NCI-H2196 (cell line): ENCODE data around the gene FOXJ3.
A peak's percentile ranks its signal among the peaks of the same experiment; 100 is the strongest.

Source experiments
- DNase-seq: peaks from one replicate; lab custom pipeline; 2025; ENCODE audit not compliant: unreplicated experiment; lab: John Stamatoyannopoulos, UW

FOXJ3 gene

DNA sequence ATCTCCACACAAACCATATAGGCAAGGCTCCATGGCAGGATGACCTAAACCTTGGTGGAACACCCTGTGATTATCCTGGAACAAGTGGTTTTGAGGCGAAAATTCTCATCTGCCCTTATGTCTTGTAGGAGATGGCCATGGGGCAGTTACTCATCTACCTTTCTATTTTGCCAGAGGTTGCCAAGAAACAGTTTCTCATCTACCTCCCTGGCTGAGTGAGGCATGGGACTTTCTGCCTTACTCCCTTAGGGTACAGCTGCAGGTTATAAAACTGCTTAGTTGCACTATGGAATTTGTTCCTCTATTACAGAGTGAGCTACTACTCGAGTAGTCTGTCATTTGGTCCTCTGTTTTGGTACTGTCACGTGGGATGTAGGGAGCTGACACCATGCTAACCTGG is 139.2 kb downstream of the FOXJ3 start:
- no peak for DNase-seq

DNA sequence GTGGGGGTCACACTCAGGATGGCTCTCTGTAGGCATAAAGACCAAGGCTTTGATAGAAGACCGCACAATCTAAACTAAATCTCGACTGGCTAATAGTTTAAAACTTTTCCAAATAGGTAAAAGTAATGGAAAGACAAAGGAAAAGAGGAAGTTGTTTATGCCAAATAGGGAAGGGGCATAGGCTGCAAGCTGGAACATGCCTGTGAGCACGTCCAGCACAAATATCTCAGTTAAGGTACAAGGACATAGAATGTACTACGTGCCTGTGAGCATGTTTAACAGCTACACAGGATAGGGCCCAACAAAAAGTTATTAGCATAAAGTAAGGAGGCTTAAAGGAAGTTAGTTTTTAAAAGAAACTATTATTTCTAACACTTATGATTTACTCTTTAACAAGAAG is 142.9 kb downstream of the FOXJ3 start:
- DNase-seq = no peak

DNA sequence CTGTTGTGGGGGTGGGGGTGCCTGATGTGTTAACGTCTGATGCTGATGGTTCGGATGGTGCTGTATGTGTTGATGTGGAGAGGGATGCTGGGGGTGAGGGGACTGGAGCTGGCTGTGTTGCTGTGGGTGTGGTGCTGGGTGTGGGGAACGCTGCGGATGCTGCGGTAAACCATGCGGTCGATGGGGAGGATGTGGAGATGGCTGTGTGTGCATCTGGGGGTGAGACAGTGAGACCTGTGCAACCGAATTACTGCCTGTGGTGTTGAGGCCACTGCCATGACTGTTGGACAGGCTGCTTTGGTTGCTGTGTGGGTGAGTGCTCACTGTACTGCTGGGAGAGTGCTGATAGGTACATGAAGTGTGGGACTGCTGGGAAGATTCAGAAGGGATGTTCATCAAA is 143.7 kb downstream of the FOXJ3 start:
- no peak for DNase-seq

DNA sequence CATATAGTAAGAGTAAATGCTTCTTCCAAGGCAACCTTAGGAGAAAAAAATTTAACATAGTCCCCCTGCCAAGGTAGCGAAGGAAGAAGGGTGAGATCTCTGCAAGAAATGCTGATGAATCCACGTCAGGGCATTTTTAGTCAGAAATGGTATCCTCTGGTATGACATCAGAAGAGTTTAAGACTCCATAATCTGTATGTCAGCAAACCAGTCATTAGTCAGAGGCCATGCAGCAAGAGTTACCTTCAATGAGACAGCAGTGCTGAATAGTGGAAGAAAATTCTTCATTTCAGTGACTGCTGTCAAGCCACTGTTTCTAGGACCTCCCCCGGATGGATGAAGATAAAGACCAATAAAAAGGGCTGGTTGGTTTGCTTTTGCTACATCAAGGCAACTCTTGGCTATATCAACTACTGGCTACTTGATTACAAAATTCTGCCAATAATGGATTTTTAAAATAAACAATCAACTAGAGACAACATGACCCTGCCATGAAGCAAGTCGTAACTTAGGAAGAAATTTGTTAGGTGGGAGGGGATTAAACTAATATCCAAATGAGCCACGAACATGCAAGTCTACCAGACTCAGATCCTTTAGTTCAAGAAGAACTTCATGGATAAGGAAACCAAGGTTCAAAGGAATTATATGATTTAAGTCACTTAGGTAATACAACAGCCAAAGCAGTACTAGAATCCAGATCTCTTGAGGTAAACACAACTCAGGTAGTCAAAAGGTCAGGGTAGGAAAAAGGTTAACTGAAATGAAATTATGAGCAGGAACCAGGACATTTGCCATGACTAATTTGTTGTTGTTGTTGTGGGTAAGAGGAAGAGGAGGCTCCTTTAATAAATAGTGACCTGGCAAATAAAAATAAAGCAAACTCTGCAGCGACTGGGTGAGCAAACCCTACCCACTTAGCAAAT is 144.8 kb downstream of the FOXJ3 start:
- no peak for DNase-seq

DNA sequence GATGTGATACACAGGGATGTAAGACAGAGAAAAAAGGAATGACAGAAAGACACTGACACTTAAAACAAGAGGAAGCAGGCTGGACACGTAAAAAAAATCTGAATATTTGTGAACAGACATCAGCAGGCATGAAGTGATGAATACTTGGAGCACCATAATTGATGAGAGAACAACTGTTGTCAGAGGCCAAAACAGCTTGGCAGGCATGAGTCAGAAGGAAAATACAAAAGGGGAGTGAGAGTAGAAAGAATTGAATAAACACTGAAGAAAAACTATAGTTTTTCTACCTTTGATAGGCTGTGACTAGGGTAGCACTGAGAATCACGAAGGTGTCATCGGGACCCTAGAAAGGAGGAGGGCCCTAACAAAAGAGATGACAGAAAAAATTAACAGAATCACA is 148.9 kb downstream of the FOXJ3 start:
- no peak for DNase-seq

DNA sequence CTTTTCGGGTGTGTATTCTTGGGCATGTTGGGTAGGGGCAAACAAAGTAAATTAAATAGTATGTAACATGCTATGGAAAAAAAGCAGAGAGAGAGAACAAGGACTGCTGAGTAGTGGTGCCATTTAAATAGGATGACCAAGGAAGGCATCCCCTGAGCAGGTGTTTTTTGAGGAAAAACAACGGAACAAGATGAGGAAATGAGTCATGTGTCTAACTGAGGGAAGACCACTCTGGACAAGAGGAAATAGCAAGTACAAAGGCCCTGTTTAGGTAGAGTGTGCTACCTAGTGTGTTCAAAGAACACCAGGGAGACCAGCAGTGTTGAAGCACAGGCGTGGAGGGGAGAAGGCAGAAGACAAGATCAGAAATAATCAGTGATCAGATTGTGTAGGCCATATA is 150.4 kb downstream of the FOXJ3 start:
- no peak for DNase-seq

DNA sequence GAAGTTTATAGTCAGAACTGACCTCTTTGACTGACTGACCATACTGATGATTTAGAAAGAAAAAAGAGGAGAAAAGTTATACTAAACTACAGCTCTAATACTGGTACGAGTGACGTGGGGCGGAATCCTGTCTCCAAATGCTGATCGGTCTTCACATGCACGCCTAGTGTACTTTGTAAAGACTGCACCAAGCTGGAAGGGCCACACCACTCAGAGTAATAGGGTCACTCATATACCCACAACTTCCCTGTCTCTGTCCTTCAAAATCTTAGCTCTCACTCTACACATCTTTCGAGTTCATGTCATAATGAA is 151.1 kb downstream of the FOXJ3 start:
- DNase-seq = no peak

DNA sequence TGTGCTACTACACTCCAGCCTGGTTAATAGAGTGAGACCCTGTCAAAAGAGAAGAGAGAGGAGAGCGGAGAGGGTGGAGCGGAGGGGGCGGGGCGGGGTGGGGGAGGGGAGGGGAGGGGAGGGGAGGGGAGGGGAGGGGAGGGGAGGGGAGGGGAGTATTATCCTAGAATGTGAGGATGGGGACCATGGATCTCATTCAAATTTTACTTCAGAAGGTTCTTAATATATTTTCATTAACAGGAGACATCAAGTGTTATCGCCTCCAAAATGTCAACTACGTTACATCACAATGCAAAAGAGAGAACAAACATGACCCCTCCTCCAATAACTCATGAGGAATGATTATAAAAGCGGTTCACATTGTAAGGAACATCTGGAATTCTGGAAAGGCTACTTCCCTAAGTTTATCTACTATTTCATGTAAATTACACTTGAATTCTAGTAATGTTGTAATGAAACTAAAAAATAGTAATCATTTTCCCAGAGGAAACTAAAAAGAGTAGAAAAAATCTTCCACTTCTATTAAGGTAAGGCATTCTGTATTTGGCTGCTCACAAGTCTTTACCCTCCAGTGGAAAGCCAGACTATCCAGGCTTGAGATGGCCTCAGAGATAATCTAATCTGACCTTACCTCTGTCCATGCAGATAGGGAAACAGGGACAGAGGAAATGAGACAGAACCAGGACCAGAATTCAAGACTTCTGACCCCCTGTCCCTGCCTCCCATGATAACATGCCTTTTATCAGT is 151.7 kb downstream of the FOXJ3 start:
- DNase-seq = no peak

DNA sequence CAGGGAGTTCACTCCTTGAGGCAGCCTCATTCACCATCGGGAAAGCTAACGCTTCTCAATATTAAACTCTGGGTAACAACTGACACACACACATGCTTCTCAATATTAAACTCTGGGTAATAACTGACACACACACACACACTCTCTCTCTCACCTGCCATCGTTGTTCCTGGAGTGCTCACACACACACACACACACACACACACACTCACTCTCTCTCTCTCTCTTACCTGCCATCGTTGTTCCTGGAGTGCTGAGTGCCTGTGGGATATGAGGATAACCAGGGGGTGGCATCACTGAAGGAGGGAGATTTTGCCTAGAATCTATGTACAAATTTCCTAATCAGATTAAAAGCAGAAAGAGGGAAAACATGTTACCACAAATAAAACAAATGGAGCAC is 153.3 kb downstream of the FOXJ3 start:
- DNase-seq = no peak

DNA sequence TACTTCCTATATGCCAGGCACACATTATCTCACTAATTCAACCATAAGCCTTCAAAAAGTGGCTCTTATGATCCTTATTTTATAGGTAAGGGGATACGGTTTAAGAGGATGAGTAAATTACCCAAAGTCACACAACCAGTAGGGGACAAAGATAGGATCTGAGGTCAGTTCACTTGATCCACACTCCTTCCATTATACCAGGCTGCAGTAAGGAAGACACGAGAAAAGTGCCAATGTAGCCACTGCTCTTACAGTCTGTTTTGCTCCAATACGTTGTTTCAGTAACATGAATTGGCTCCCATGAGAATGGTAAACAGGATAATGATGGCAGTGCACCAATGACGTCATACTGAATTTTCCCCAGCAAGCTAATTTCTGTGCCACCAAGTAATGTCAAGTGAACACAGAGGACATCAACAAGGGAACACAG is 155.1 kb downstream of the FOXJ3 start:
- DNase-seq = no peak

DNA sequence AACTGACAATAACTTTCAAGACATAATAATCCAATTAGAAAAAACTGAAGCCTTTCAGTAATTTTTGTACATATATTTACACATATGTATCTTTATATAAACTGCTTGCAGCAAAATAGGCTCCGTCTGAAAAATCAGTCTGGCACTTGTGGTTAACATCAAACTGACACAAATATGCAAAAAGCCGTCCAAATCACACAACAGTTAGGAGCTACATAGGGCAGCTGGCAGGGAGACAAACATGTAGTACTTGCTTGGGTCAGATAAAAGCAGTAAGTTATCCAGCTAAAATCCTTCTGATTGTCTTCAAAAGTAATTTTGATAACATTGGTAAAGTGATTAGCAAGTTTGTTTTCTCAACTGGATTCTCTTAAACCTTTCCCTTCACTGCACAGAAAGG is 155.8 kb downstream of the FOXJ3 start:
- DNase-seq = peak; percentile 11

DNA sequence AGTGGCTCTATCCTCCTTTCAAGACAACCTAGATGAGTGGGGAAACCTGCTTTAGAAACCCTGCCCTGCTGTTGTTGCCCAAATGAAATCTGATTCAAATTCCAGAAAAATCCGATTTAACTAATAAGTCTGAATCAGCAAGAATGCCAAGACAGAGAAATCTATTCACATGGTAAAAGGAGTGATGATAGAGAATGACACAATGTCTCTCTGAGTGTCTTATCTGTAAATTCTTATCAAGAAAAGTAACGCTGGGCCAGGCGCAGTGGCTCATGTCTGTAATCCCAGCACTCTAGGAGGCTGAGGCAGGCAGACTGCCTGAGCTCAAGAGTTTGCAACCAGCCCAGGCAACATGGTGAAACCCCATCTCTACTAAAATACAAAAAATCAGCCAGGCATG is 156.8 kb downstream of the FOXJ3 start:
- peak; percentile 37 for DNase-seq

DNA sequence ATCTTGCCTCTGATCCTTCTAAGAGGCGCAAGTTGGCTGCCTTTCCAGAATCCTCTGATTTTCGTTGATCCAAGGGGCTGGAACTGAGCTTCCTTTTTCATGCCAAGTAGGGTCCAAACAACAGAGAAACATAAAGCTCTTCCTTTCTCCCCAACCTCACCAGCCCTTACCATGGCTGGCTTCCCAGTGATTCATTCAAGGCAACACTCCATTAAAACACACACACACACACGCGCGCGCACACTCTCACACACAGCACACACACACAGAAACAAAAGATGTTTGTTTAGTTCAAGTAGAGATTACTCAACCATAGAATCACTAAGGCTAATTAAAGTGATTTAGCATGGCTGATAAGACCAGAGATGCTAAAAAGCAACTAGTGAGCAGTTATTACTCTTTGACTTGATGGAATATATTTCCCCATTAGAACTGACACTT is 157.5 kb downstream of the FOXJ3 start:
- DNase-seq = peak; percentile 63

DNA sequence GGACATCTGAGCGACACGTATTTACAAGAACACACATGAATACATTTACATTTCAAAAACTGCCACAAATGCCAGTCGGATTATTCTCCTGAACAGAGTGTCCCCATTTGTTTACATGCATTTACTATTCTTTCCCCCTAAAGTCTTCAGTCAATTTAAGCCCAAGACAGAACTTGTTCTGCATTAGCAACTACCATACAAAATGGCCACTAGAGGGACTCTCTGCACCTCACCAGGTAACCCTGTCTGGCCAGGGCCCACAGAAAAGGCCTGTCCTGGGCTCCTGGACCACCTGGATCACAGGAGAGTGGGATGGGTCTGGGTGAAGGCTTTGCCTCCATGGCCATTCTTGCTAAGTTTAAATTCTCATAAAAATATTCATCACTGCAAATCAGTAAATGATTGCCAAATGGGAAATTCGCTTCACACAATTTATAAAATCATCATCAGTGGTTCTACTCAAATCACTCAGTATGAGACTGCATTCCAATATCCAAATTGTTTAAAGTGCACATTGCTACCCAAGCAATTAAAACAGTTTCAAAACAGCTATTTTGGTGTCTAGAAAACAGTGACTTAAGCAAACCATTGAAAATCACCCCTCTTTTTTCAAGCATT is 158.0 kb downstream of the FOXJ3 start:
- peak; percentile 62 for DNase-seq

DNA sequence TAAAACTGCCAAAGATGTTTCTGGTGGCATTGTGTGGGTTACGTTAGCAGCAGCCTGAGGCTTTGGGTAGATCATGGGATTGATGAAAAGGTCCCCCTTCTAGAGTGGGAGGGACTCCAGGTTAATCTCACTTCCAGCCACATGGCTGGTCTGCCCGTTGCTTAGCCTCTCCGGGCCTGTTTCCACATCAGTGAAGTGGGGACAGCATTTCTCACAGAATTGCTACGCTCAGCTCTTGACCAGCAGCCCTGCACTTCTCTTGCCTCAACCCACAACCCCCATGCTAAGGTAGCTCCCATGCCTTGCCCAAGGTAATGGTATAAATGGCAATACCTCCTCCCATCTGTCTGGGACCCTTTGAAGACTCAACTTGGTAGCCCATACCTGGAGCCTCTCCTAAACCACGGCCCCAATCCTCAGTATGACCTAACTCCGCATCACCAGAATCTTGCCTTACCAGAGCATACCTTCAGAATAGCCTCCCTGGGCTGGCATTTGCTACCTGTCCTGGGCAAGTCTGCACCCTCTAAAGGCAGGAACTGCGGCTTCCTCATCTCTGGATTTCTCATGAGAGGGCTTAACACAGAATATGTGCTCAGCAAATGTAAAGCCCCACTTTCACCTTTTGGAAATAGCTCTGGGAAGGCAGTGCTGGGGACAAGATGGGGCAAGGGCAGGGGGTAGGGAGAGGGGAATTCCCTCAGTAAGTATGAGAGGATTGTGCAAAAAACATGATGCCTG is 159.6 kb downstream of the FOXJ3 start:
- no peak for DNase-seq

DNA sequence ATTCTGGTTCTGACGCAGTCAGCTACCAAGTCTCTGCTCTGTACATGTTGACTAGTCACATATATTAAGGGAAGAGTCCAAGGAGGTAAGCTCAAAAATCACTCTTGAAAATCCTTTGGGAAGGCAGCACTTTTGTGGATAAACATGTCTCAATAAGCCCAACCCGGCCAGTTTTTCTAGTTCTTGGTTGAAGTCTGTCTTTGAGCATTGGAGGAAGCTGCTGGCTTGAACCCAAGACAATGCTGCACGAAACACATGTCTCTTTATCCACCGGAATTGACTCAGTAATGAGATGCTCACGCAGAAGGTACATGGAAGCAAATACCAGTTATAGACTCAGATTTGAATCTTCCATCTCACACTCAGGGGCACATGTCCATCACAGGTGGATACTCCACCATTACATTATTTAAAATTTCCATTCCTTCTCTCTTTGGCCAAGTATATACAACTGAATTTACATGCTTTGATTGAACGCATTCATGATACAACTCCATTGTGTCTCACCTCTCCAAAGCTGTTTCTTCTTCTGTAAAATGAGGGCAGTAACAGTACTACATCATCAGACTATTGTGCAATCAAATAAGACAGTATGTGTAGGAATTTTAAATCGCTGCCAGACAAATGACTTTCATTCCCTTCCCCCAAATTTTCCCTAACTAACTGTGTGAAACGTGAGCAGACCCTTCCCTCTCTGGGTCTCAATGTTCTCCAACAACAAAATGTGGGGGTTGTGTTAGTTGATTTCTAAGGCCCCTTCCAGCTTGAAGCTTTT is 160.9 kb downstream of the FOXJ3 start:
- DNase-seq = peak; percentile 28

DNA sequence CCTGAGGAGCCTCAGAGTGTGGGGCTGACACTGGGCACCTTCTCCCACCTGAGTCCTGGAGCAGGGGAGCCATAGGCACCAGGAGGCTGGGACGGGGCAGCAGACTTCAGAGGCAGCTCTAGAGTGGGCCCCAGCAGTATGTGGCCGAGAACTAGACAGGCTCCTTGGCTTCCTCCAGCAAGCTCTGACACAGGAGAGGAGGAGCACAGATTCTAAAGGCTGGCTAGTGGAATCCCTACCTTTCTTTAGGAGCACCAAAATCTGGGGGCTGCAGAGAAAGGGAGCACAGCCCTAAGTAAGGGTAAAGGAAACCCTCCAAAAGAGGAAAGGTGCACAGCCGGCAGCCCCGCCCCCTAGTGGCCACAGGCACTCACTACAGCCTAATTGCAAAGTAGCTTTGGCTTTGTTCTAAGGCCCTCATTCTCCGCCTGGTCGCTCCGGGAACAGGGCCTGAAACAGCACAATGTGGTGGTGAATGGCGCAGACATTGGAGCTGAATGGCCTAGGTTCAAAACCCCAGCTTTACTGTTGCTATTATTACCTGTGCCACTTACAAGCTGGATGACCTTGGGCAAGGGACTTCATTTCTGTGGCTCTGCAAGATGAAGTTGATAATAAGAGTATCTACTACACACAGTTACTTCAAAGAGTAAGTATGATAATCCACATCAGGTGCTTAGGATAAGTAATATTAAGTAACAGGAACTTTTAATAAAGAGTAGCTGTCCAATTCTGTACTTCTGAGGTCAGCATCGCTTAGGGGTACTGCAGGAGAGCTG is 161.7 kb downstream of the FOXJ3 start:
- peak; percentile 60 for DNase-seq

DNA sequence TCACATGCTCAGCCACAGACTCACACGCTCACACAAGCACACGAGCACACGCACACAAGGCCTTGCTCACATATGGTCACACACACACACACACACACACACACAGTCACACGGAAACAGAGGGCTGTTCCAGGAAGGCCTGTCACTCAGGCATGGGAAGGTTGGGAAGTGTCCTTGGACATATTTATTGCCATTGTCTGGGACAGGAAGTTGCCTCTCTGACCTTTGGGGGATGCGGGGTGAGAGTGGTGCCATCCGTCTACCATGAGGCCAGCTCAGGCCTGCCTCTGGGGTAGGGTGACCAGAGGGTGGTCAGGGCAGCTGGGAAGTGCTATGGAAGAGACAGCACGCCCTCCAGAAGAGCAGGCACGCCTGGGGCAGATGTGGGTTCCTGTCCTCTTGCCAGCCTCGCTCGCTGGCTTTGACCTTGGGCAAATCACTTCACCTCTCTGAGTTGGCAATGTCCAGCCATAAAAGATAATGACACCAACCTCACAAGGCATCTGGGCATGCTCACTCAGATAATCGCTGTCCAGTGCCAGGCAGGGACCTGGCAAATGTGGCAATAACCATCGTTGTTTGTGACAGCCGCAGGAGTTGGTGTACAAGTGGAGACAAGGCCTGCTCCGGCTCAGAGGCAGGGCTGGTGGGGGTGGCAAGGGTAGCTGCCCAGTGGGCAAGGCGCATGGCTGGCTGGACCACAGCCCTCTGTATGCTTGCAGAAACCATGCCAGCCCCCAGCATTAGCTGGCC is 162.5 kb downstream of the FOXJ3 start:
- peak; percentile 11 for DNase-seq

DNA sequence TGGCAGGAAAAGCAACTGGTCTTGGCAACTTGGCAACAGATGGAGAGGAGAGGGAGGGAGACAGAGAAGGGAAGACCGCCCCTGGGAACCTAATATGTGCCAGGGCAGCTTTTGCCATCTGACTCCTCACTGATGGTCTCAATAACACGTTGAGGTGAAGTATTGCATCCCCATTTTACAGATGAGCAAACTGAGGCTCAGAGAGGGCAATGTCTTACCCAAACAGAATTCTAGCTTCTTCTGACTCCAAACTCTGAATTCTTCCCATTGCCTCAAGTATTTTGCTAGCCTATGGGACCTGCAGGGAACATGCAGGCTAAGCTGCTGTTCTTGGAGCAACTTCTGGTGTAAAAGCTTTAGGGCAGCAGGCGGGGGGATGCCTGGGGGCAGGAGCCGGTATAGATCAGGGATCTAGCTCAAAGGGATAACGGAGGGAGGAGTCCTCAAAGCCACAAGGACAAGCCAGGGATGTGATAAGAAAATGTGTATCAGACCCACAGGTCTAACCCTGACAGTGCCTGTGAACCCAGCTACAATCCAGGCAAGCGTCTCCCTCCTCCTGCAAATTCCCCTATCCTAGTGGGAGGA is 163.3 kb downstream of the FOXJ3 start:
- no peak for DNase-seq
